SK-N-SH (cell line): ENCODE data around the gene PCSK7. TPM values are rescaled to one million over a fixed set of nuclear protein-coding genes. Genes with fewer than 3 reads are reported as not detected.
"Not testable (repeated sequence)": the region's sequence is repeated elsewhere in the genome, so short reads cannot be mapped to it uniquely, and the experiment has no call there.

Source experiments
- CTCF ChIA-PET: fragments of 300-600, 350-600 bp; formaldehyde crosslinking; extraction: SDS; loops from one replicate; lab custom pipeline; 2021; lab: Yijun Ruan, JAX
- POLR2A ChIA-PET: fragments of 350-600 bp; sonication (Branson Sonifier 250); formaldehyde crosslinking; extraction: SDS; loops from one replicate; lab custom pipeline; 2020; ENCODE audit warnings: antibody characterized with exemption, inconsistent platforms; lab: Yijun Ruan, JAX
- DNase-seq: peaks from one replicate; pipeline ENCODE4 v3.0.0; 2012
- H2AFZ ChIP-seq: fragments of 200-600 bp; sonication (generic); 2 replicates; pipeline ENCODE4 v1.8.1; 2016; ENCODE audit warnings: antibody characterized with exemption, mild to moderate bottlenecking, low read depth
- H3F3A ChIP-seq: fragments of 200-600 bp; sonication (generic); replicated peaks from 2 replicates; pipeline ENCODE3; 2016; ENCODE audit warnings: antibody characterized with exemption, mild to moderate bottlenecking; ENCODE audit not compliant: insufficient read depth
- H3K27ac ChIP-seq, 2 experiments: fragments of 200-500 bp in 1 of 2; fragments of 200-600 bp in 1 of 2; sonication (Bioruptor generic) in 1 of 2; sonication (generic), shearing (Covaris generic) in 1 of 2; 2 replicates each; pipeline versions ENCODE4 v1.5.1 to v1.6.1; 2014 to 2016; ENCODE audit warnings: low read depth in 2 of 2, inconsistent platforms in 1 of 2, low read length in 1 of 2, mild to moderate bottlenecking in 1 of 2, mixed read lengths in 1 of 2
- H3K27me3 ChIP-seq: fragments of 200-600 bp; sonication (generic), shearing (Covaris generic); 2 replicates; pipeline ENCODE4 v1.6.1; 2016; ENCODE audit warnings: mixed run types; ENCODE audit not compliant: insufficient read depth
- H3K36me3 ChIP-seq, 2 experiments: fragments of 200-500 bp in 1 of 2; fragments of 200-600 bp in 1 of 2; sonication (Bioruptor generic) in 1 of 2; sonication (generic) in 1 of 2; replicated peaks in 1 of 2; 2 replicates each; pipeline versions ENCODE3 to v1.5.1; 2014 to 2016; ENCODE audit warnings: low read length in 1 of 2, mild to moderate bottlenecking in 1 of 2; ENCODE audit not compliant: insufficient read depth in 2 of 2, control insufficient read depth in 1 of 2
- H3K4me1 ChIP-seq, 2 experiments: fragments of 200-500 bp in 1 of 2; fragments of 200-600 bp in 1 of 2; sonication (Bioruptor generic) in 1 of 2; sonication (generic), shearing (Covaris generic) in 1 of 2; 2 replicates each; pipeline versions ENCODE4 v1.5.1 to v1.6.1; 2014 to 2016; ENCODE audit warnings: low read depth in 1 of 2, low read length in 1 of 2, mixed run types in 1 of 2; ENCODE audit not compliant: insufficient read depth in 2 of 2, control insufficient read depth in 1 of 2
- H3K4me2 ChIP-seq: fragments of 200-600 bp; sonication (generic), shearing (Covaris generic); 2 replicates; pipeline ENCODE4 v1.6.1; 2017; ENCODE audit warnings: mixed run types
- H3K4me3 ChIP-seq, 2 experiments: fragments of 200-500 bp in 1 of 2; fragments of 200-600 bp in 1 of 2; sonication (Bioruptor generic) in 1 of 2; sonication (generic), shearing (Covaris generic) in 1 of 2; 2 replicates each; pipeline versions ENCODE4 v1.5.1 to v1.8.1; 2014 to 2016; ENCODE audit warnings: low read depth in 2 of 2, inconsistent platforms in 1 of 2, low read length in 1 of 2, mild to moderate bottlenecking in 1 of 2, mixed read lengths in 1 of 2, moderate library complexity in 1 of 2
- H3K79me2 ChIP-seq: fragments of 200-600 bp; sonication (generic); 2 replicates; pipeline ENCODE4 v1.8.1; 2017; ENCODE audit warnings: mild to moderate bottlenecking; ENCODE audit not compliant: insufficient read depth
- H3K9ac ChIP-seq: fragments of 200-600 bp; sonication (generic); 2 replicates; pipeline ENCODE4 v1.6.1; 2017; ENCODE audit warnings: mixed run types
- H3K9me2 ChIP-seq: fragments of 200-600 bp; sonication (generic); 2 replicates; pipeline ENCODE4 v1.6.1; 2017; ENCODE audit warnings: mixed run types
- H3K9me3 ChIP-seq: fragments of 200-600 bp; sonication (generic); 2 replicates; pipeline ENCODE4 v1.6.1; 2017; ENCODE audit warnings: mixed run types, mild to moderate bottlenecking, moderate library complexity
- H4K20me1 ChIP-seq: fragments of 200-600 bp; sonication (generic); 2 replicates; pipeline ENCODE4 v1.6.1; 2017; ENCODE audit warnings: mild to moderate bottlenecking, mixed run types; ENCODE audit not compliant: insufficient read depth
- ELF1 ChIP-seq: IDR thresholded peaks from 2 replicates; pipeline ENCODE4 v1.4.0; 2012
- EP300 ChIP-seq, 2 experiments: IDR thresholded peaks; 2 replicates each; pipeline versions ENCODE4 v1.4.0 to v1.6.1; 2012; ENCODE audit warnings: borderline replicate concordance in 1 of 2, low read depth in 1 of 2, low read length in 1 of 2
- FOSL2 ChIP-seq: IDR thresholded peaks from 2 replicates; pipeline ENCODE4 v1.4.0; 2012; ENCODE audit warnings: low read depth, mild to moderate bottlenecking, moderate library complexity, borderline replicate concordance
- GABPA ChIP-seq: IDR thresholded peaks from 2 replicates; pipeline ENCODE4 v1.4.0; 2012; ENCODE audit warnings: low read depth, mild to moderate bottlenecking
- JUND ChIP-seq: IDR thresholded peaks from 2 replicates; pipeline ENCODE4 v1.4.0; 2012
- RAD21 ChIP-seq: IDR thresholded peaks from 2 replicates; pipeline ENCODE4 v1.6.1; 2012; ENCODE audit warnings: mild to moderate bottlenecking, low read length
- RXRA ChIP-seq: IDR thresholded peaks from 2 replicates; pipeline ENCODE4 v1.4.0; 2012; ENCODE audit warnings: low read depth, mild to moderate bottlenecking, borderline replicate concordance
- YY1 ChIP-seq: IDR thresholded peaks from 2 replicates; pipeline ENCODE4 v1.4.0; 2012; ENCODE audit warnings: low read depth, mild to moderate bottlenecking
- WGBS: methylation state at CpG from one replicate; pipeline ENCODE4 v1.1.6; 2017; ENCODE audit warnings: low lambda C conversion rate; 5-methylcytosine and 5-hydroxymethylcytosine counted together
- polyA plus RNA-seq, 3 experiments: library from polyadenylated mRNA; depleted of rRNA; stranded (reverse); fragments of >200 nt; gene quantifications; 2 replicates each; pipeline ENCODE4 v1.2.3, GENCODE V29; 2012
- TF ChIP-seq, protein P1 (sequence below): IDR thresholded peaks from 2 replicates; pipeline ENCODE4 v1.4.0; 2012; ENCODE audit warnings: low read depth
- TF ChIP-seq, protein P2 (sequence below): fragments of 150-350 bp; IDR thresholded peaks from 2 replicates; pipeline ENCODE4 v1.6.1; 2016; ENCODE audit warnings: mild to moderate bottlenecking, low read depth, low read length
- TF ChIP-seq, protein P3 (sequence below): fragments of 150-350 bp; IDR thresholded peaks from 2 replicates; pipeline ENCODE4 v1.6.1; 2017; ENCODE audit warnings: antibody characterized with exemption, low read length, low read depth, borderline replicate concordance
- TF ChIP-seq, protein P4 (sequence below): IDR thresholded peaks from 2 replicates; pipeline ENCODE4 v1.4.0; 2012; ENCODE audit warnings: low read depth, borderline replicate concordance

Gene PCSK7
- polyA plus RNA-seq, 1 of the 3 experiments (the other 2 are of a cell fraction) = 49.7 TPM

DNA sequence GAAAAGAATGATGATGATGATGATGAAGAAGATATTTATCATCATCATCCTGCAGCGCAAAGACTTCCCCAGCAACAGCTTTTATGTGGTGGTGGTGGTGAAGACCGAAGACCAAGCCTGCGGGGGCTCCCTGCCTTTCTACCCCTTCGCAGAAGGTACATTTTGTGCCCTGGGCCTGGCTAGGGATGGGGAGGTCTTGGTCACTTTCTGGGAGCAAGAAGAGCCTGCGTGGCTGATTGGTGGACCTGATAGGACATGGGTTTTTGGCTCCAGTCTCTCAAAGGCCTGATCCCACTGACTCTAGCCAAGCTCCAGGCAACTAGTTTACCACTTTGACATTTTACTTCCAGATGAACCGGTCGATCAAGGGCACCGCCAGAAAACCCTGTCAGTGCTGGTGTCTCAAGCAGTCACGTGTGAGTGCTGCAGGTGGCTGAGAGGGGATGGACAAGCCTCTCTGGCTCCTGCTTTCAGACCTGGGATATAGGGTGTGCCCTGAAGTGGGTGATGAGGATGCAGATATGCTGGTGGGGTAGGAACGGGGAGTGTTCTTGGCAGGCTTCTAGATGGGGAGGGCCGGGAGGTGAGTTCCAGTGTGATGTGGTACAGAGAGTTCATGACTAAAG is 48.0 kb downstream of the PCSK7 start:
- POLR2A ChIA-PET = no interaction called here
- CTCF ChIA-PET = interaction anchor here (0.7 to 1.1 kb wide), 2 partner anchors 40 to 43 kb away, joined by 3 to 4 read pairs; no protein-coding TSS in a partner anchor
- no peak for DNase-seq
- Histone ChIP-seq H3K27ac (no peak overlapping the region), H3K9ac (no peak overlapping the region), H3K36me3 (peaks cover 8 to 16% of the 10 kb centered on the region in 2 experiments), H3F3A (no peaks in the 10 kb centered on the region), H2AFZ (no peak overlapping the region), H3K9me3 (no peaks in the 10 kb centered on the region), H4K20me1 (no peaks in the 10 kb centered on the region), H3K4me2 (no peak overlapping the region), H3K4me1 (peaks cover 10 to 13% of the 10 kb centered on the region in 2 experiments; a peak in 1 of 4 replicates), H3K79me2 (peaks cover 11% of the 10 kb centered on the region; the same call in 1 of the 2 replicates), H3K9me2 (no peaks in the 10 kb centered on the region), H3K27me3 (no peaks in the 10 kb centered on the region), H3K4me3 (no peak overlapping the region)
- TF ChIP-seq, protein P1, sequence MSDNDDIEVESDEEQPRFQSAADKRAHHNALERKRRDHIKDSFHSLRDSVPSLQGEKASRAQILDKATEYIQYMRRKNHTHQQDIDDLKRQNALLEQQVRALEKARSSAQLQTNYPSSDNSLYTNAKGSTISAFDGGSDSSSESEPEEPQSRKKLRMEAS = no peak
- TF ChIP-seq JUND (no peak), YY1 (no peak), ELF1 (no peak), RXRA (no peak), GABPA (no peak), EP300 (IDR thresholded peaks at IDR 0.05; ENCODE audit: borderline replicate concordance in 1 of 2, low read depth in 1 of 2, low read length in 1 of 2) (no peak), RAD21 (no peak), FOSL2 (no peak)
- TF ChIP-seq, protein P2, sequence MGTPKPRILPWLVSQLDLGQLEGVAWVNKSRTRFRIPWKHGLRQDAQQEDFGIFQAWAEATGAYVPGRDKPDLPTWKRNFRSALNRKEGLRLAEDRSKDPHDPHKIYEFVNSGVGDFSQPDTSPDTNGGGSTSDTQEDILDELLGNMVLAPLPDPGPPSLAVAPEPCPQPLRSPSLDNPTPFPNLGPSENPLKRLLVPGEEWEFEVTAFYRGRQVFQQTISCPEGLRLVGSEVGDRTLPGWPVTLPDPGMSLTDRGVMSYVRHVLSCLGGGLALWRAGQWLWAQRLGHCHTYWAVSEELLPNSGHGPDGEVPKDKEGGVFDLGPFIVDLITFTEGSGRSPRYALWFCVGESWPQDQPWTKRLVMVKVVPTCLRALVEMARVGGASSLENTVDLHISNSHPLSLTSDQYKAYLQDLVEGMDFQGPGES = no peak
- TF ChIP-seq, protein P3, sequence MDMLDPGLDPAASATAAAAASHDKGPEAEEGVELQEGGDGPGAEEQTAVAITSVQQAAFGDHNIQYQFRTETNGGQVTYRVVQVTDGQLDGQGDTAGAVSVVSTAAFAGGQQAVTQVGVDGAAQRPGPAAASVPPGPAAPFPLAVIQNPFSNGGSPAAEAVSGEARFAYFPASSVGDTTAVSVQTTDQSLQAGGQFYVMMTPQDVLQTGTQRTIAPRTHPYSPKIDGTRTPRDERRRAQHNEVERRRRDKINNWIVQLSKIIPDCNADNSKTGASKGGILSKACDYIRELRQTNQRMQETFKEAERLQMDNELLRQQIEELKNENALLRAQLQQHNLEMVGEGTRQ = no peak
- TF ChIP-seq, protein P4, sequence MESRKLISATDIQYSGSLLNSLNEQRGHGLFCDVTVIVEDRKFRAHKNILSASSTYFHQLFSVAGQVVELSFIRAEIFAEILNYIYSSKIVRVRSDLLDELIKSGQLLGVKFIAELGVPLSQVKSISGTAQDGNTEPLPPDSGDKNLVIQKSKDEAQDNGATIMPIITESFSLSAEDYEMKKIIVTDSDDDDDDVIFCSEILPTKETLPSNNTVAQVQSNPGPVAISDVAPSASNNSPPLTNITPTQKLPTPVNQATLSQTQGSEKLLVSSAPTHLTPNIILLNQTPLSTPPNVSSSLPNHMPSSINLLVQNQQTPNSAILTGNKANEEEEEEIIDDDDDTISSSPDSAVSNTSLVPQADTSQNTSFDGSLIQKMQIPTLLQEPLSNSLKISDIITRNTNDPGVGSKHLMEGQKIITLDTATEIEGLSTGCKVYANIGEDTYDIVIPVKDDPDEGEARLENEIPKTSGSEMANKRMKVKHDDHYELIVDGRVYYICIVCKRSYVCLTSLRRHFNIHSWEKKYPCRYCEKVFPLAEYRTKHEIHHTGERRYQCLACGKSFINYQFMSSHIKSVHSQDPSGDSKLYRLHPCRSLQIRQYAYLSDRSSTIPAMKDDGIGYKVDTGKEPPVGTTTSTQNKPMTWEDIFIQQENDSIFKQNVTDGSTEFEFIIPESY = no peak
- 94% methylated on average over 11 of the region's 11 CpGs for WGBS

DNA sequence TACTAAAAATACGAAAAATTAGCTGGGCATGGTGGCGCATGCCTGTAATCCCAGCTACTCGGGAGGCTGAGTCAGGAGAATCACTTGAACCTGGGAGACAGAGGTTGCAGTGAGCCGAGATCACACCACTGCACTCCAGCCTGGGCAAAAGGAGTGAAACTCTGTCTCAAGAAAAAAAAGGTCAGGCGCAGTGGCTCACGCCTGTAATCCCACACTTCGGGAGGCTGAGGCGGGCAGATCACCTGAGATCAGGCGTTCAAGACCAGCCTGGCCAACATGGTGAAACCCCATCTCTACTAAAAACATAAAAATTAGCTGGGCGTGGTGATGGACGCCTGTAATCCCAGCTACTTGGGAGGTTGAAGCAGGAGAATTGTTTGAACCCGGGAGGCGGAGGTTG is 48.7 kb downstream of the PCSK7 start:
- H3K9me3 ChIP-seq, H2AFZ ChIP-seq, H3K27me3 ChIP-seq, H3K9me2 ChIP-seq, DNase-seq, H3F3A ChIP-seq, H3K9ac ChIP-seq, H4K20me1 ChIP-seq, H3K4me3 ChIP-seq, H3K27ac ChIP-seq, H3K4me2 ChIP-seq, POLR2A ChIA-PET: not testable (repeated sequence)
- H3K4me1 ChIP-seq = peaks cover 10 to 16% of the 10 kb centered on the region in 2 experiments; a peak in 2 of 4 replicates
- H3K36me3 ChIP-seq = peaks cover 8 to 14% of the 10 kb centered on the region in 2 experiments
- peaks cover 11% of the 10 kb centered on the region; the same call in 1 of the 2 replicates for H3K79me2 ChIP-seq
- CTCF ChIA-PET = interaction anchor here (0.6 to 6.4 kb wide), 4 partner anchors 41 to 322 kb away, joined by 3 to 54 read pairs (median 4); no protein-coding TSS in a partner anchor
- WGBS = 92% methylated on average over 13 of the region's 13 CpGs
